Measurements from ENCODE around the gene GRAMD2A. TPM values are rescaled to one million over a fixed set of nuclear protein-coding genes. Genes with fewer than 3 reads are reported as not detected.

Gene GRAMD2A
- total and polyA plus RNA-seq, 2 experiments from 2014 or later = 4.4 to 4.6 TPM

DNA sequence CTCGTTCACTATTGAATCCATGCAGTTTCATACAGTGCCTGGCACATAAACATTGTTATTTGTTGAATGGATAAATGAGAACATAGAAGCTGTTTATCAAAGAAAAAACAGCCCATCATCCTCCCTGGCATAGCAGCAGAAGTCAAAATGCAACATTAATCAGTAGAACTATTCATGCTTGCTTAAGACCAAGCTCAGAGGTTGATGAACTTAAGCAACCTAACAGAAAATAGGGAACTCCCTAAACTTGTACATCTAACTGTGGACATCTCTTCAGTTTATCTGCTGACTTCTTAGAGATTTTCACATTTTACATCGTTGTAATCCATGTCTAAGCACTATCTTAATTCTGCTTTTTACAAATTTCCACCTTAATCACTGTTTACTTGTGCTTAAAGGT is 50.2 kb downstream of the GRAMD2A start:
- DNase-seq (ENCODE audit: low spot score) = no peak
- H3K4me1 ChIP-seq (ENCODE audit: insufficient read depth) = no peaks in the 10 kb centered on the region
- H3K9me3 ChIP-seq (ENCODE audit: low read depth) = no peaks in the 10 kb centered on the region
- no peaks in the 10 kb centered on the region for H3K79me2 ChIP-seq
- H3K27ac ChIP-seq = no peak overlapping the region
- no peaks in the 10 kb centered on the region for H3K36me3 ChIP-seq (replicated peaks; ENCODE audit: insufficient read depth, low read depth)
- H2AFZ ChIP-seq = no peak overlapping the region
- no peak overlapping the region for H3K4me2 ChIP-seq
- no peak for TF ChIP-seq EZH2phosphoT487 (IDR thresholded peaks at IDR 0.05; ENCODE audit: low read depth, severe bottlenecking, unreplicated experiment)
- TF ChIP-seq EZH2 (IDR thresholded peaks at IDR 0.05; ENCODE audit: borderline replicate concordance) = no peak
- TF ChIP-seq CTCF (IDR thresholded peaks at IDR 0.05; ENCODE audit: poor library complexity) = no peak
- H3K4me3 ChIP-seq = no peak overlapping the region
- H4K20me1 ChIP-seq (ENCODE audit: insufficient read depth, poor library complexity, severe bottlenecking) = no peaks in the 10 kb centered on the region
- H3K9me2 ChIP-seq (replicated peaks; ENCODE audit: insufficient read depth) = no peaks in the 10 kb centered on the region
- no peaks in the 10 kb centered on the region for H3K27me3 ChIP-seq
- WGBS (ENCODE audit: low lambda C conversion rate, missing lambda C conversion rate) = 85% methylated on average over 2 of the region's 2 CpGs

DNA sequence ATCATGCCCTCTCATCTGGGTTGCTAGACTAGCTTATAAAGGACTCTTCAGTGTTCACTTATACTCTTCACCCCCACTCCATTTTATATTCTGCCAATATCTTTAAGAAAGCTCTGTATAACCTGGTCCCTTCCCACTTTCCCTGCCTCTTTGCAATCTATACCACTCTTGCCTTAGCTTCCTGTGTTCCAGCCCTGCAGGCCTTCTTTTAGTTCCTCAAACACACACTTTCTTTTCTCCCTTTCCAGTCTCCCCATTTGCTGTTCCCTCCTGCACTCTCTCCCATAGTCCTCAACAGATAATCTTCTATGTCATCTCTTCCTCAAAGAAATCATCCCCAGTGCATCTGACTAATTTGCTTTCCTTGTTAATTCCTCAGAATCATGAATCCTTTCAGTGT is 50.7 kb downstream of the GRAMD2A start:
- Histone ChIP-seq H3K27ac (no peak overlapping the region), H3K9me2 (replicated peaks; ENCODE audit: insufficient read depth) (no peaks in the 10 kb centered on the region), H3K4me2 (no peak overlapping the region), H3K4me1 (ENCODE audit: insufficient read depth) (peaks cover under 1% of the 10 kb centered on the region), H3K27me3 (no peaks in the 10 kb centered on the region), H3K9me3 (ENCODE audit: low read depth) (no peaks in the 10 kb centered on the region), H3K79me2 (no peaks in the 10 kb centered on the region), H3K36me3 (replicated peaks; ENCODE audit: insufficient read depth, low read depth) (no peaks in the 10 kb centered on the region), H3K4me3 (no peak overlapping the region), H4K20me1 (ENCODE audit: insufficient read depth, poor library complexity, severe bottlenecking) (no peaks in the 10 kb centered on the region), H2AFZ (no peak overlapping the region)
- no peak for DNase-seq (ENCODE audit: low spot score)
- TF ChIP-seq EZH2phosphoT487 (IDR thresholded peaks at IDR 0.05; ENCODE audit: low read depth, severe bottlenecking, unreplicated experiment) (no peak), CTCF (IDR thresholded peaks at IDR 0.05; ENCODE audit: poor library complexity) (no peak), EZH2 (IDR thresholded peaks at IDR 0.05; ENCODE audit: borderline replicate concordance) (no peak)

- no peak for DNase-seq (ENCODE audit: low spot score)
- Histone ChIP-seq H3K79me2 (no peaks in the 10 kb centered on the region), H4K20me1 (ENCODE audit: insufficient read depth, poor library complexity, severe bottlenecking) (no peaks in the 10 kb centered on the region), H3K4me1 (ENCODE audit: insufficient read depth) (peaks cover 7% of the 10 kb centered on the region), H3K4me3 (no peak overlapping the region), H3K9me3 (ENCODE audit: low read depth) (no peaks in the 10 kb centered on the region), H3K9me2 (replicated peaks; ENCODE audit: insufficient read depth) (no peaks in the 10 kb centered on the region), H3K27ac (no peak overlapping the region), H2AFZ (no peak overlapping the region), H3K36me3 (replicated peaks; ENCODE audit: insufficient read depth, low read depth) (no peaks in the 10 kb centered on the region), H3K27me3 (no peaks in the 10 kb centered on the region), H3K4me2 (no peak overlapping the region)
- no peak for TF ChIP-seq EZH2phosphoT487 (IDR thresholded peaks at IDR 0.05; ENCODE audit: low read depth, severe bottlenecking, unreplicated experiment)
- no peak for TF ChIP-seq CTCF (IDR thresholded peaks at IDR 0.05; ENCODE audit: poor library complexity)
- TF ChIP-seq EZH2 (IDR thresholded peaks at IDR 0.05; ENCODE audit: borderline replicate concordance) = no peak
- WGBS (ENCODE audit: low lambda C conversion rate, missing lambda C conversion rate) = 88% methylated on average over 3 of the region's 3 CpGs
These were observed 51.4 kb downstream of the GRAMD2A start for GRCh38 chr15:72146221-72146620.
